Epithelial cell of prostate (primary cell): ENCODE data around the gene KCNQ1.

Experiments used
- DNase-seq: peaks from one replicate; pipeline ENCODE4 v3.0.0-alpha.2; 2011; ENCODE audit warnings: low read depth, low spot score
- H3K27ac ChIP-seq: fragments of 450-650 bp; 2 replicates; pipeline ENCODE4 v1.5.1; 2017; ENCODE audit warnings: mild to moderate bottlenecking

Gene KCNQ1

GRCh38 chr11:2846470-2846869 lies 401.7 kb downstream of the KCNQ1 start:
- no peak overlapping the region for H3K27ac ChIP-seq
- no peak for DNase-seq

GRCh38 chr11:2847561-2847960 lies 402.8 kb downstream of the KCNQ1 start:
- H3K27ac ChIP-seq = no peak overlapping the region
- no peak for DNase-seq

GRCh38 chr11:2848497-2848896 lies 403.7 kb downstream of the KCNQ1 start:
- no peak for DNase-seq
- H3K27ac ChIP-seq = no peak overlapping the region

- H3K27ac ChIP-seq = no peak overlapping the region
- DNase-seq = no peak
Measured at GRCh38 chr11:2849994-2850770, 405.4 kb downstream of the KCNQ1 start.

GRCh38 chr11:2853401-2853800 lies 408.6 kb downstream of the KCNQ1 start:
- H3K27ac ChIP-seq = no peak overlapping the region
- no peak for DNase-seq

- H3K27ac ChIP-seq = no peak overlapping the region
- DNase-seq = no peak
Measured at GRCh38 chr11:2853997-2854560, 409.3 kb downstream of the KCNQ1 start.

- H3K27ac ChIP-seq = no peak overlapping the region
- no peak for DNase-seq
Measured at GRCh38 chr11:2855162-2855561, 410.4 kb downstream of the KCNQ1 start.

GRCh38 chr11:2857276-2857675 lies 412.5 kb downstream of the KCNQ1 start:
- DNase-seq = no peak

GRCh38 chr11:2857918-2858317 lies 413.1 kb downstream of the KCNQ1 start:
- no peak overlapping the region for H3K27ac ChIP-seq
- DNase-seq = no peak

More at GRCh38 chr11:2857276-2857675, 412.5 kb downstream of the KCNQ1 start:
- H3K27ac ChIP-seq = no peak overlapping the region

GRCh38 chr11:2858995-2859698 lies 414.3 kb downstream of the KCNQ1 start:
- DNase-seq = no peak
- H3K27ac ChIP-seq = no peak overlapping the region

GRCh38 chr11:2859699-2860037 lies 414.9 kb downstream of the KCNQ1 start:
- no peak for DNase-seq
- H3K27ac ChIP-seq = no peak overlapping the region

GRCh38 chr11:2860636-2861035 lies 415.8 kb downstream of the KCNQ1 start:
- DNase-seq = no peak
- no peak overlapping the region for H3K27ac ChIP-seq

GRCh38 chr11:2862395-2863275 lies 417.8 kb downstream of the KCNQ1 start:
- no peak for DNase-seq
- H3K27ac ChIP-seq = no peak overlapping the region

GRCh38 chr11:2863276-2863618 lies 418.4 kb downstream of the KCNQ1 start:
- no peak for DNase-seq
- no peak overlapping the region for H3K27ac ChIP-seq

- no peak overlapping the region for H3K27ac ChIP-seq
- DNase-seq = no peak
Measured at GRCh38 chr11:2864901-2865300, 420.1 kb downstream of the KCNQ1 start.

- no peak for DNase-seq
- H3K27ac ChIP-seq = no peak overlapping the region
Measured at GRCh38 chr11:2865922-2866577, 421.2 kb downstream of the KCNQ1 start.

GRCh38 chr11:2867142-2867541 lies 422.3 kb downstream of the KCNQ1 start:
- no peak overlapping the region for H3K27ac ChIP-seq

GRCh38 chr11:2867722-2868505 lies 423.1 kb downstream of the KCNQ1 start:
- H3K27ac ChIP-seq = no peak overlapping the region

More at GRCh38 chr11:2867142-2867541, 422.3 kb downstream of the KCNQ1 start:
- DNase-seq = no peak

GRCh38 chr11:2868506-2869133 lies 423.8 kb downstream of the KCNQ1 start:
- no peak for DNase-seq

More at GRCh38 chr11:2867722-2868505, 423.1 kb downstream of the KCNQ1 start:
- DNase-seq = no peak

More at GRCh38 chr11:2868506-2869133, 423.8 kb downstream of the KCNQ1 start:
- H3K27ac ChIP-seq = no peak overlapping the region
